Measurements from ENCODE around the gene DCAF4.

Gene DCAF4

DNA sequence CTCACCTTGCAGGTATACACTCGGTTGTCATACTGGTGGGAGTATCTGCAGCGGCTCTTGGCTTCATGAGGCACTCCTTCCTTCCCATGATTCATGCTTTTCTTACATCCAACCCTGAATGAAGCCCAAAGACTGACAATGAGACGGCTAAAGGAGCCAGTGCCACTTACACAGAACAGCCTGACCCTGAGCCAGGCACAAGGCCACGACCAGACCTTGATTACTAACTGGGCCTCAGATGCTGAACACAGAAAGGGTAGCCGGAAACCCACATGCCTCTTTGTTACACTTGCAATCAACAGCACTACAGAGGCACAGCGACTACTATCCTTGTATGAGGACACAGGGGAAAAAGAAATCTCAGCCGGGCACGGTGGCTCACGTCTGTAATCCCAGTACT, 52.6 kb downstream of the DCAF4 start:
- no peak for DNase-seq (ENCODE audit: low read depth)
- TF ChIP-seq, protein P1, sequence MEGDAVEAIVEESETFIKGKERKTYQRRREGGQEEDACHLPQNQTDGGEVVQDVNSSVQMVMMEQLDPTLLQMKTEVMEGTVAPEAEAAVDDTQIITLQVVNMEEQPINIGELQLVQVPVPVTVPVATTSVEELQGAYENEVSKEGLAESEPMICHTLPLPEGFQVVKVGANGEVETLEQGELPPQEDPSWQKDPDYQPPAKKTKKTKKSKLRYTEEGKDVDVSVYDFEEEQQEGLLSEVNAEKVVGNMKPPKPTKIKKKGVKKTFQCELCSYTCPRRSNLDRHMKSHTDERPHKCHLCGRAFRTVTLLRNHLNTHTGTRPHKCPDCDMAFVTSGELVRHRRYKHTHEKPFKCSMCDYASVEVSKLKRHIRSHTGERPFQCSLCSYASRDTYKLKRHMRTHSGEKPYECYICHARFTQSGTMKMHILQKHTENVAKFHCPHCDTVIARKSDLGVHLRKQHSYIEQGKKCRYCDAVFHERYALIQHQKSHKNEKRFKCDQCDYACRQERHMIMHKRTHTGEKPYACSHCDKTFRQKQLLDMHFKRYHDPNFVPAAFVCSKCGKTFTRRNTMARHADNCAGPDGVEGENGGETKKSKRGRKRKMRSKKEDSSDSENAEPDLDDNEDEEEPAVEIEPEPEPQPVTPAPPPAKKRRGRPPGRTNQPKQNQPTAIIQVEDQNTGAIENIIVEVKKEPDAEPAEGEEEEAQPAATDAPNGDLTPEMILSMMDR (IDR thresholded peaks at IDR 0.05; ENCODE audit: low read depth, low read length, missing control alignments), result no peak
- H3K4me3 ChIP-seq (ENCODE audit: low read depth, low read length), result no peak overlapping the region

DNA sequence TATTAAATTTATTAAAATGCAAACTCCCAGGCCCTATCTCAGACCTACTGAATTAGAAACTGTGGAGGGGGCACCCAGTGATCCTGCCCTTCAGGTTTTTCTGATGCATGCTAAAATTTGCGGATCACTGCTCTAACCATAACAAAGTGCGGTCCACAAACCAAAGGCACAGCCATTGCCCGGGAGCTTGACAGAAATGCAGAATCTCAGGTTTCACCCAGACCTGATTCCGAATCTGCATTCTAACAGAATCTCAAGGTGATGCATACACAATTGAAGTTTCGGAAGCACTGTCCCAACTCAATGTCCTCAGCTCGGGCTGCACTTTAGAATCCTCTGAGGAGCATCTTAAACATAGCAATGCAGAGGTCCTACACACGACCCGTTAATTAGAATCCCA, 54.6 kb downstream of the DCAF4 start:
- TF ChIP-seq, protein P1 (IDR thresholded peaks at IDR 0.05; ENCODE audit: low read depth, low read length, missing control alignments), result no peak
- H3K4me3 ChIP-seq (ENCODE audit: low read depth, low read length), result no peak overlapping the region

GRCh38 chr14:72982146-72982708, 56.0 kb downstream of the DCAF4 start:
- TF ChIP-seq, protein P1 (IDR thresholded peaks at IDR 0.05; ENCODE audit: low read depth, low read length, missing control alignments), result no peak
- no peak overlapping the region for H3K4me3 ChIP-seq (ENCODE audit: low read depth, low read length)
- DNase-seq (ENCODE audit: low read depth), result no peak

More for the DNA sequence above, 54.6 kb downstream of the DCAF4 start:
- DNase-seq (ENCODE audit: low read depth), result no peak

DNA sequence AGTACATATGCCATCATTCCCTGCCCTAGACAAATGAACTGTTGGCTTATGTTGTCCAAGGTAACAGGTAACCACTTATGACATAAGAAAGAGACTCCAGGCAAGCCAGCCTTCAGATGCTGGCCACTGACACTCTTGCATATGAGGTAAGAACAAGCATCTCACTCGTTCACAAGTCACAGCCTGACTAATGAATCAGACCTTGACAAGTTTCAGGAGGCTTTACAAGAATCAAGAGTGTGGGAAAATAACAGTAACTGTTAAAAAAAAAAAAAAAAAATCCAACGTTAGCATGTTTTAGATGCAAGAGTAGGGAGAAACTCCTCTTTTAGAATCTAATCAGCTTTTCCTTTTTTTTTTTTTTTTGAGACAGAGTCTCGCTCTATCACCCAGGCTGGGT, 60.0 kb downstream of the DCAF4 start:
- no peak overlapping the region for H3K4me3 ChIP-seq (ENCODE audit: low read depth, low read length)
- DNase-seq (ENCODE audit: low read depth), result no peak
- TF ChIP-seq, protein P1 (IDR thresholded peaks at IDR 0.05; ENCODE audit: low read depth, low read length, missing control alignments), result no peak

GRCh38 chr14:72986857-72987256, 60.6 kb downstream of the DCAF4 start:
- DNase-seq (ENCODE audit: low read depth), result no peak
- TF ChIP-seq, protein P1 (IDR thresholded peaks at IDR 0.05; ENCODE audit: low read depth, low read length, missing control alignments), result no peak
- H3K4me3 ChIP-seq (ENCODE audit: low read depth, low read length), result no peak overlapping the region

DNA sequence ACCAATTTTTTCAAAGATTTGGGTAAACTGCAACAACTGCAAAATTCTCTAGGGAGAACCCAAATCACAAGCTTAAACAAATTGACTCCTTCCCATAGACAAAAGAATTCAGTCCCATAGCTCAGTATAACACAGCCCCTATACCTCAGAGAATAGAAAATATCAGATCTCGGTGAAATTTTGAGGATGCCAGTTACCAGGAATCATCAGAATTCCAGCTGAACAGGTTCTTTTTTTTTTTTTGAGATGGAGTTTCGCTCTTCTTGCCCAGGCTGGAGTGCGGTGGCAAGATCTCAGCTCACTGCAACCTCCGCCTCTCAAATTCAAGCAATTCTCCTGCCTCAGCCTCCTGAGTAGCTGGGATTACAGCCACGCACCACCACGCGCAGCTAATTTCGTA, 63.9 kb downstream of the DCAF4 start:
- TF ChIP-seq, protein P1 (IDR thresholded peaks at IDR 0.05; ENCODE audit: low read depth, low read length, missing control alignments), result no peak
- DNase-seq (ENCODE audit: low read depth), result no peak
- no peak overlapping the region for H3K4me3 ChIP-seq (ENCODE audit: low read depth, low read length)

DNA sequence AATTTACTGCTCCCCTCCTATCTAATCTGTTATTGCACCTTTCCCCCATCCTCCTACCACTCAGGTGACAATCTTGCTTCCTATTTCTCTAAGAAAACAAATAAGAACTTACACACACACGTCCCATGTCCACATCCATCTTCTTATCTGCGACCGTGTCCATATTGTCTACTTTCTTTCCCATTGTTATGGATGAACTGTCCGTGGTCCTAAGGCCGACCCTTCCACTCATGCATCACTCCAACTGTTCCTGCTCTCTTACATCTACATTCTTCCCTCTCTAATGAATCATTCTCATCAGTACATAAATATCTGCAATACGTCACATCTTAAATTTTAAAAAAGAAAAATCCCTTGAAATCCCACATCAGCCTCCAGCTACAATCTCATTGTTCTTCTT, 70.7 kb downstream of the DCAF4 start:
- H3K4me3 ChIP-seq (ENCODE audit: low read depth, low read length), result no peak overlapping the region
- TF ChIP-seq, protein P1 (IDR thresholded peaks at IDR 0.05; ENCODE audit: low read depth, low read length, missing control alignments), result no peak
- no peak for DNase-seq (ENCODE audit: low read depth)

Measured in GM12864 (cell line).